HFFc6 (cell line): ENCODE data around the gene CDK11A. TPM values are rescaled to one million over a fixed set of nuclear protein-coding genes. Genes with fewer than 3 reads are reported as not detected.
"Not testable (repeated sequence)": the region's sequence is repeated elsewhere in the genome, so short reads cannot be mapped to it uniquely, and the experiment has no call there.

Experiments used
- DNase-seq: peaks from one replicate; pipeline ENCODE4 v3.0.0-alpha.2; 2018
- H3K27ac Mint-ChIP-seq: 2 replicates; pipeline ENCODE4 v1.8.0; 2020; ENCODE audit warnings: mild to moderate bottlenecking, mixed read lengths
- H3K27me3 Mint-ChIP-seq: 2 replicates; pipeline ENCODE4 v1.8.0; 2021; ENCODE audit warnings: mild to moderate bottlenecking, moderate library complexity, mixed read lengths; ENCODE audit not compliant: insufficient read depth
- H3K36me3 Mint-ChIP-seq: 2 replicates; pipeline ENCODE4 v1.8.0; 2021; ENCODE audit warnings: low read depth, mixed read lengths
- H3K4me1 Mint-ChIP-seq: 2 replicates; pipeline ENCODE4 v1.8.0; 2020; ENCODE audit warnings: low read depth, mixed read lengths
- H3K4me3 Mint-ChIP-seq: 2 replicates; pipeline ENCODE4 v1.8.0; 2020; ENCODE audit warnings: mild to moderate bottlenecking, moderate library complexity, mixed read lengths
- H3K9me3 Mint-ChIP-seq: 2 replicates; pipeline ENCODE4 v1.8.0; 2020; ENCODE audit warnings: mild to moderate bottlenecking, mixed read lengths
- CTCF ChIP-seq: fragments of 200-600 bp; sonication (generic); IDR thresholded peaks from 2 replicates; pipeline ENCODE4 v1.5.0; 2021; ENCODE audit warnings: antibody characterized with exemption, mild to moderate bottlenecking
- total RNA-seq, 6 experiments: library from RNA; stranded (reverse); fragmentation: NEBNext Ultra II Directional; extraction: Animal tissue kit (Norgen Biotek cat#: 25700); gene quantifications; 2 replicates in 1 of 6; 3 replicates in 5 of 6; pipeline ENCODE4 v1.2.3, GENCODE V29; 2021

The CDK11A gene
- total RNA-seq, 6 experiments from 2014 or later: 23.1 to 27.2 (median 25.0) TPM

DNA sequence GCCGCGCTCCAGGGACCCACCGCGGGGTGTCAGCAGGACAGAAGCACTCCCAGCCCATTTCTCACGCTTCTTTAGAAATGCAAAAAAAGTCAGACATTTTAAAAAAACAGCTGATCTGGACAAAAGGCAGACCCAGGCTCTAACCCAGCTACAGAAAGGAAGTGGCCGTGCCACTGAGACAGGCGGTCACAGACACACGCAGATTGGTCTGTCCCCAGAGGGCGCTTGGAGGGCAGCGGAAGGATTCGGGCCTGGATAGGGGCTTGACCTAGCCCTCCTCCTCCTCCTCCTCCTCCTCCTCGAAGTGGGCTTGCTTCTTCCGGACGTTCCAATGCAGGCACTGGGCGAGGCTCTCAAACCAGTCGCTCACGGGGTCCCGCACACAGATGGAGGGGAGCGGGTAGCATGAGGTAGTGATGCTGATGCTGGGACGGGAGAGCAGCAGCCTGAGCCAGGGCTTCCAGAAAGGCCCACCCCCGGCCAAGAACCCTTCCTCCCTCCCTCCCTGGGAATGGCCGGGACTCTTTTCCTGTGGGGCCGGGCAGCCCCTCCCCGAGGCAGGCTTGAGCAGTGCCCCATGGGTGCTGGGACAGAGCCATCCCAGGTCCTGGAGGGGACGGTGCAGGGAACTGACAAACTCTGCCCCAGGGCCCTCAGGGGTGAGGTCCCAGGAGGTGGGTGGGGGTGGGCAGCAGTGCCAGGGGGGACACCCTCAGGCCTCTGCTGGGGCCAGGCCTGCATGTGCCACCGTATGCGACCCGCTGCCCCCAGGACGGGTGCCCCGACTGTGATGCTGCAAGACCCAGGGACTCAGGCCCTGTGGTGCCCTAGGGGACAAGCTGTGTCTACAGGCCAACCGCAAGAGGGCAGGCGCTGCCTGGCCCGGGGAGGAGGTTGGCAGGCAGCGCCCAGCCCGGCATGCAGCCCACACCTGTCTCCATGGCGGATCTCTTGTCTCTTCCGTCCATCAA, 28.8 kb upstream of the CDK11A start:
- H3K4me3 Mint-ChIP-seq: no peak overlapping the region
- TF ChIP-seq CTCF: no peak
- no peaks in the 10 kb centered on the region for H3K9me3 Mint-ChIP-seq
- H3K36me3 Mint-ChIP-seq: peaks cover 9% of the 10 kb centered on the region; the same call in 1 of the 2 replicates
- no peaks in the 10 kb centered on the region; the same call in 1 of the 2 replicates for H3K4me1 Mint-ChIP-seq
- H3K27me3 Mint-ChIP-seq: no peaks in the 10 kb centered on the region; the same call in 1 of the 2 replicates
- no peak for DNase-seq
- H3K27ac Mint-ChIP-seq: no peak overlapping the region

DNA sequence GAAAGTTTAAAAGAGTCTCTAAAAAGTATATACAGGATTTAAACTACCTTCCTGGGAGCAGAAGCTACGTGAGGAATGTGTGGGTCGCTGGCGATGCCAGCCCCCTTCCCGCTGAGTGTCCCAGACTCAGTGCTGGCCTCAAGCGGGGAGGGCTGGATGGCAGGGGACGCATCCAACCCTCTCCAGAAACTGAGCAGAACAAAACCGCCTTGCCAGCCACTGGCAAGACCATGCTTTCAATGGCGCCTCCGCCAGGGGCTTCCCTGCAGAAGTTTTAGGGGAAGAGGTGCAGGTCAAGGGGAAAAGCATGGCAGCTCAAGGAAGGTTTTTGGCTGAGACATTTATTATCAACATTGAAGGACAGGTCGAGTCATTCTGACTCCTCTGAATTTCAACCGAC, 28.0 kb upstream of the CDK11A start:
- no peak overlapping the region for H3K4me3 Mint-ChIP-seq
- TF ChIP-seq CTCF: no peak
- H3K9me3 Mint-ChIP-seq: no peaks in the 10 kb centered on the region
- DNase-seq: no peak
- no peaks in the 10 kb centered on the region; the same call in 1 of the 2 replicates for H3K27me3 Mint-ChIP-seq
- peaks cover 5% of the 10 kb centered on the region; the same call in 1 of the 2 replicates for H3K36me3 Mint-ChIP-seq
- H3K4me1 Mint-ChIP-seq: no peaks in the 10 kb centered on the region; the same call in 1 of the 2 replicates
- no peak overlapping the region for H3K27ac Mint-ChIP-seq

DNA sequence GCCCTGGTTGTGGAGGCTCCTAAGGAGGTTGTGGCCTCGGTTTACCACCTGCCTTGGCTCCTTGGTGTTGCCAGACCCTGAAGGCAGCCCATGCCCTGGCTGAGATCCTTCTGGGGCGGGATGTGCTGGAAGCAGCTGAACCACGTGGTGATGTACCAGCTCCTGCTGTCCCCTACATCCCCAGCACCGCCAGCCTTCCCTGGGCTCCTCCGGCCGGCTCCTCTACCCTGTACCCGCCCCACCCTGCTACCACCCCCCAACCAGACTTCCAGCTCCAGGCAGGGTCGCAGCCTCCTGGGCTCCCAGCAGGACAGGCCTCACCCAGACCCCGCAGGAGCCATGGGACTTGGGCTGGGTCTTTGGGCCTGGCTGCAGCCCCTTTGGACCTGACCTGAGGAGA, 25.8 kb upstream of the CDK11A start:
- H3K4me1 Mint-ChIP-seq, H3K27ac Mint-ChIP-seq, H3K9me3 Mint-ChIP-seq, H3K27me3 Mint-ChIP-seq, H3K4me3 Mint-ChIP-seq, H3K36me3 Mint-ChIP-seq, DNase-seq: not testable (repeated sequence)

GRCh38 chr1:1748686-1749321, 24.6 kb upstream of the CDK11A start:
- Mint-ChIP-seq H3K4me3 (no peak overlapping the region), H3K36me3 (no peaks in the 10 kb centered on the region), H3K27me3 (no peaks in the 10 kb centered on the region), H3K4me1 (no peaks in the 10 kb centered on the region; the same call in 1 of the 2 replicates), H3K27ac (no peak overlapping the region), H3K9me3 (no peaks in the 10 kb centered on the region)
- no peak for TF ChIP-seq CTCF
- DNase-seq: no peak

GRCh38 chr1:1746566-1746909, 22.4 kb upstream of the CDK11A start:
- not testable (repeated sequence) for H3K9me3 Mint-ChIP-seq, H3K4me3 Mint-ChIP-seq, H3K36me3 Mint-ChIP-seq, DNase-seq, H3K27me3 Mint-ChIP-seq, H3K27ac Mint-ChIP-seq, H3K4me1 Mint-ChIP-seq

GRCh38 chr1:1745651-1746565, 21.8 kb upstream of the CDK11A start:
- H3K4me1 Mint-ChIP-seq: not testable (repeated sequence)
- peak overlapping the region; percentile 75 for H3K4me3 Mint-ChIP-seq

GRCh38 chr1:1742529-1742928, 18.4 kb upstream of the CDK11A start:
- DNase-seq, H3K27ac Mint-ChIP-seq, H3K4me3 Mint-ChIP-seq, H3K27me3 Mint-ChIP-seq, H3K4me1 Mint-ChIP-seq, H3K36me3 Mint-ChIP-seq, H3K9me3 Mint-ChIP-seq: not testable (repeated sequence)

More at GRCh38 chr1:1745651-1746565, 21.8 kb upstream of the CDK11A start:
- H3K27ac Mint-ChIP-seq: peak overlapping the region; percentile 84
- not testable (repeated sequence) for H3K27me3 Mint-ChIP-seq, H3K36me3 Mint-ChIP-seq, H3K9me3 Mint-ChIP-seq
- DNase-seq: peak; percentile 66

DNA sequence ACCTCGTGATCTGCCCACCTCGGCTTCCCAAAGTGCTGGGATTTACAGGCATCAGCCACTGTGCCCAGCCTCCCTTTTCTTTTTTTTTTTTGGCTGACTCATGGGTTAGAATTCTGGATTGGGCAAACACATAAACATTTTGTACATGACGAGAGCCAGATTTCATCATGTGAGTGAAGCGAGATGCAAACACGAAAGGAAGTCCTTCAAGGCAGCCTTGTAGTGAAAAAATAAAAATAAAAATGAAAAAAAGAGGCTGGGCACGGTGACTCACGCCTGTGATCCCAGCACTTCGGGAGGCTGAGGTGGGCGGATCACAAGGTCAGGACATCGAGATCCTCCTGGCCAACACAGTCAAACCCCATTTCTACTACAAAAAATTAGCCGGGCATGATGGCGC, 16.9 kb upstream of the CDK11A start:
- DNase-seq: peak; percentile 96
- H3K36me3 Mint-ChIP-seq, H3K4me1 Mint-ChIP-seq, H3K9me3 Mint-ChIP-seq, H3K27me3 Mint-ChIP-seq: not testable (repeated sequence)
- H3K4me3 Mint-ChIP-seq: peak overlapping the region; percentile 53
- H3K27ac Mint-ChIP-seq: peak overlapping the region; percentile 88

DNA sequence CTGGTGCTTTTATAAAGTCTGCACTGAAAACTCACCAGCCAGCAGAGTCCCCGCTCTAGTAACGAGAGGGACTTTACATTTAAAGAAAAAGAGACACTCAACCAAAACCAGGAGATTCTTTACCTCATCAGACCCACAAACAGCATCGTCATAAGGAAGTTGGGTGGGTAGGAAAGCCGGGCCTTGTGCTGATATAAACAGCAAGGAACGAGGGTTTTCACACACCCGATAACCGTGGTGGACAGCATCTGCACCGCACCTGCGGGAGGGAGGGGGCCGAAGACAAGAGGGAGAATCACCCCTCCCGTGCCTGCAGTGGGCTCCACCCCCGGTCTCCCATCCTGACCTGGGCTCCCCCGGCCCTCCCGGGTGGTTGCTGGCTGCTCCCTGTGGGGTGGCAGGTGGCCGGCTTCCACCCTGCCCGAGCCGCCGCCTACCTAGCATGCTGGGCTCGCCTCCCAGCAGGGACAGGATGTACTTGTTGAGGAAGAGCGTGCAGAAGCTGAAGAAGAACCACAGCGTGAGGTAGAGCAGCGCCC, 14.7 kb upstream of the CDK11A start:
- not testable (repeated sequence) for H3K27me3 Mint-ChIP-seq, H3K27ac Mint-ChIP-seq, H3K4me1 Mint-ChIP-seq, DNase-seq, H3K4me3 Mint-ChIP-seq, H3K36me3 Mint-ChIP-seq, H3K9me3 Mint-ChIP-seq
